Keratinocyte (primary cell): ENCODE results near the gene GCK. TPM values are rescaled to one million over a fixed set of nuclear protein-coding genes. Genes with fewer than 3 reads are reported as not detected.

ENCODE experiments used
- DNase-seq: peaks from one replicate; pipeline ENCODE4 v3.0.0-alpha.2; 2011; ENCODE audit warnings: low read depth, missing footprints, low spot score
- FAIRE-seq: peaks from 2 replicates; lab custom pipeline; 2011; peaks lifted over from hg19 to GRCh38; lab: Jason Lieb, UNC
- H2AFZ ChIP-seq: 2 replicates; pipeline ENCODE4 v1.6.0; 2012; ENCODE audit warnings: low read length, control low read depth, inconsistent platforms; ENCODE audit not compliant: control insufficient read depth
- H3K27ac ChIP-seq: 2 replicates; pipeline ENCODE4 v1.5.1; 2011; ENCODE audit warnings: low read length; ENCODE audit not compliant: control insufficient read depth, insufficient read depth
- H3K27me3 ChIP-seq: 3 replicates; pipeline ENCODE4 v1.6.0; 2011; ENCODE audit warnings: low read length; ENCODE audit not compliant: control insufficient read depth, insufficient read depth; ENCODE audit errors: extremely low read depth
- H3K36me3 ChIP-seq, 2 experiments: 2 replicates in 1 of 2; 3 replicates in 1 of 2; pipeline ENCODE4 v1.5.1; 2011; ENCODE audit warnings: low read length in 2 of 2, mild to moderate bottlenecking in 1 of 2; ENCODE audit not compliant: control insufficient read depth in 2 of 2, insufficient read depth in 2 of 2; ENCODE audit errors: extremely low read depth in 1 of 2
- H3K4me1 ChIP-seq: 3 replicates; pipeline ENCODE4 v1.5.1; 2011; ENCODE audit warnings: low read length; ENCODE audit not compliant: control insufficient read depth, insufficient read depth; ENCODE audit errors: extremely low read depth
- H3K4me2 ChIP-seq: 3 replicates; pipeline ENCODE4 v1.6.0; 2011; ENCODE audit warnings: low read depth, low read length; ENCODE audit not compliant: control insufficient read depth, insufficient read depth; ENCODE audit errors: extremely low read depth
- H3K4me3 ChIP-seq, 3 experiments: fragments of 200-600 bp in 1 of 3; sonication (generic) in 1 of 3; 2 replicates in 2 of 3; 3 replicates in 1 of 3; pipeline ENCODE4 v1.5.1; 2011 to 2016; ENCODE audit warnings: low read length in 3 of 3, mild to moderate bottlenecking in 3 of 3, control low read depth in 2 of 3, inconsistent platforms in 1 of 3, low read depth in 1 of 3, mixed read lengths in 1 of 3, mixed run types in 1 of 3, moderate library complexity in 1 of 3; ENCODE audit not compliant: control insufficient read depth in 2 of 3, insufficient read depth in 2 of 3; ENCODE audit errors: extremely low read depth in 1 of 3
- H3K79me2 ChIP-seq: 2 replicates; pipeline ENCODE4 v1.6.0; 2012; ENCODE audit warnings: low read length; ENCODE audit not compliant: control insufficient read depth, insufficient read depth
- H3K9ac ChIP-seq: 3 replicates; pipeline ENCODE4 v1.6.0; 2011; ENCODE audit warnings: low read length; ENCODE audit not compliant: control insufficient read depth, insufficient read depth; ENCODE audit errors: extremely low read depth
- H3K9me1 ChIP-seq: 3 replicates; pipeline ENCODE4 v1.6.0; 2011; ENCODE audit warnings: low read length; ENCODE audit not compliant: control insufficient read depth, insufficient read depth; ENCODE audit errors: extremely low read depth
- H3K9me3 ChIP-seq: 2 replicates; pipeline ENCODE4 v1.5.1; 2012; ENCODE audit warnings: low read depth, low read length; ENCODE audit not compliant: control insufficient read depth
- H4K20me1 ChIP-seq: 3 replicates; pipeline ENCODE4 v1.6.0; 2011; ENCODE audit warnings: low read length; ENCODE audit not compliant: control insufficient read depth, insufficient read depth; ENCODE audit errors: extremely low read depth
- CTCF ChIP-seq, 3 experiments: IDR thresholded peaks in 1 of 3; conservative IDR thresholded peaks in 1 of 3; optimal IDR thresholded peaks in 1 of 3; 2 replicates in 2 of 3; 3 replicates in 1 of 3; pipeline versions ENCODE3 to v1.5.1; 2011; ENCODE audit warnings: low read length in 3 of 3, mild to moderate bottlenecking in 3 of 3, moderate library complexity in 2 of 3, control low read depth in 1 of 3, inconsistent platforms in 1 of 3; ENCODE audit not compliant: insufficient read depth in 2 of 3; ENCODE audit errors: extremely low read depth in 1 of 3
- EZH2 ChIP-seq: IDR thresholded peaks from one replicate; pipeline ENCODE4 v1.6.1; 2012; ENCODE audit warnings: inconsistent platforms, mild to moderate bottlenecking, low read length, moderate library complexity
- dilution Hi-C: fragments of 300-500 bp; cut with MboI; formaldehyde crosslinking; loops from one replicate; pipeline ENCODE4 v1.7.0; 2020; ENCODE audit warnings: low sequenced_read_pairs; ENCODE audit not compliant: extremely low pct_ligation_motif_present
- polyA plus RNA-seq, 5 experiments: library from polyadenylated mRNA; depleted of rRNA in 3 of 5; stranded (reverse) in 3 of 5; stranded (forward) in 1 of 5; unstranded in 1 of 5; fragments of >200 nt; gene quantifications; 1 replicate in 1 of 5; 2 replicates in 3 of 5; 3 replicates in 1 of 5; pipeline versions ENCODE4 v1.2.1 to v1.2.3, GENCODE V29; 2011 to 2012; ENCODE audit warnings: missing spikeins in 2 of 5, low read depth in 1 of 5, low replicate concordance in 1 of 5

The GCK gene
- polyA plus RNA-seq, 1 donor (not counting 4 experiments of a cell fraction or from before 2014, with no cell fraction given) = not detected

- no peak overlapping the region for H3K4me3 ChIP-seq
- H3K9ac ChIP-seq = no peak overlapping the region
- H2AFZ ChIP-seq = no peak overlapping the region
- H3K4me2 ChIP-seq = no peak overlapping the region
- no peaks in the 10 kb centered on the region for H3K9me1 ChIP-seq
- H4K20me1 ChIP-seq = no peaks in the 10 kb centered on the region
- no peaks in the 10 kb centered on the region for H3K36me3 ChIP-seq
- no peak overlapping the region for H3K27ac ChIP-seq
- no peaks in the 10 kb centered on the region for H3K79me2 ChIP-seq
- DNase-seq (no peak), FAIRE-seq (no peak)
- dilution Hi-C loops = no loop called here
- peaks cover 29% of the 10 kb centered on the region for H3K27me3 ChIP-seq
- peaks cover 3% of the 10 kb centered on the region for H3K4me1 ChIP-seq
- no peaks in the 10 kb centered on the region for H3K9me3 ChIP-seq
- TF ChIP-seq EZH2 (no peak), CTCF (optimal IDR thresholded peaks at IDR 0.05 in 1 of 3, IDR thresholded peaks at IDR 0.05 in 1 of 3, conservative IDR thresholded peaks at IDR 0.05 in 1 of 3; ENCODE audit: extremely low read depth in 1 of 3, insufficient read depth in 2 of 3, low read length in 3 of 3) (no peak)
Observed at GRCh38 chr7:44144426-44144967, 44.7 kb downstream of the GCK start.

GRCh38 chr7:44143646-44144250, 45.5 kb downstream of the GCK start:
- Histone ChIP-seq H3K9ac (no peak overlapping the region), H3K27ac (no peak overlapping the region), H3K9me3 (no peaks in the 10 kb centered on the region), H3K4me3 (no peak overlapping the region), H3K36me3 (no peaks in the 10 kb centered on the region), H3K9me1 (no peaks in the 10 kb centered on the region), H3K4me2 (no peak overlapping the region), H3K27me3 (peaks cover 26% of the 10 kb centered on the region), H2AFZ (no peak overlapping the region), H4K20me1 (no peaks in the 10 kb centered on the region), H3K4me1 (peaks cover 3% of the 10 kb centered on the region), H3K79me2 (no peaks in the 10 kb centered on the region)
- TF ChIP-seq CTCF (optimal IDR thresholded peaks at IDR 0.05 in 1 of 3, IDR thresholded peaks at IDR 0.05 in 1 of 3, conservative IDR thresholded peaks at IDR 0.05 in 1 of 3; ENCODE audit: extremely low read depth in 1 of 3, insufficient read depth in 2 of 3, low read length in 3 of 3) (no peak), EZH2 (no peak)
- DNase-seq (no peak), FAIRE-seq (no peak)
- dilution Hi-C loops = no loop called here
